Ovary (tissue), 3 donors: ENCODE results near the gene MTMR12.

Experiments used
- CTCF ChIP-seq, 3 donors: fragments of 450-650 bp in 2 of 3; fragments of 200-600 bp in 1 of 3; IDR thresholded peaks; one replicate each; pipeline versions ENCODE4 v1.5.1 to v1.8.0; 2016 to 2022; ENCODE audit warnings: antibody characterized with exemption in 3 of 3, mild to moderate bottlenecking in 1 of 3
- EP300 ChIP-seq: sonication (generic); formaldehyde crosslinking; IDR thresholded peaks from one replicate; pipeline ENCODE4 v1.6.1; 2017; ENCODE audit warnings: antibody characterized with exemption
- POLR2A ChIP-seq: fragments of 450-650 bp; IDR thresholded peaks from one replicate; pipeline ENCODE4 v1.6.1; 2017; ENCODE audit warnings: antibody characterized with exemption, mild to moderate bottlenecking, moderate library complexity
- donor health status: DM: no; HTN: no; CAD: no.

GRCh38 chr5:32274548-32275395, 38.0 kb downstream of the MTMR12 start:
- TF ChIP-seq CTCF (IDR thresholded peaks at IDR 0.05) (no peak), POLR2A (no peak), EP300 (no peak)
